GM12875 (cell line): Measurements from ENCODE around the gene VSTM2B.

Experiments used
- H3K4me3 ChIP-seq: one replicate; pipeline ENCODE4 v1.5.1; 2011; ENCODE audit warnings: low read depth, low read length, control low read depth
- TF ChIP-seq, protein P1 (sequence below): IDR thresholded peaks from 2 replicates; pipeline ENCODE4 v1.5.1; 2011; ENCODE audit warnings: low read depth, mild to moderate bottlenecking, control low read depth, inconsistent platforms, low read length, moderate library complexity, borderline replicate concordance; ENCODE audit not compliant: insufficient read depth

The VSTM2B gene

DNA sequence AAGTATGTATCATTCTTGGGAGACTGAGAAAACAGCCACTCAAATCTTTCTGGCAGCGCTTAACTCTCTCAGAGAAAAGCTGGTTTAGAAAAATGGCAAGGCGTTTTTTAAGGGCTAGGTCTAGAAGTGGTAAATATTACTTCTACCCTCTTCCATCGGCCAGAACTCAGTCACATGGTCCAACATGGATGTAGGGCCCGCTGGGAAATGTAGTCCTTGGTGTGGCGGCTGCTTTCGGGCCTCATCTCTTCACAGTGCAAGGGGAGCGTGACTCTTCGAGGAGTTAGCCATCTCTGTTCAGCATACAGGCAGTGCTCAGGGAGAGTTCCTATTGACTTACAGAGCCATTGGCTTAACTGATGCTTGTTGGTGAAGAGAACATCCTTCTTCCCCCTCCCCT, 6.3 kb downstream of the VSTM2B start:
- H3K4me3 ChIP-seq, result no peak overlapping the region
- TF ChIP-seq, protein P1, sequence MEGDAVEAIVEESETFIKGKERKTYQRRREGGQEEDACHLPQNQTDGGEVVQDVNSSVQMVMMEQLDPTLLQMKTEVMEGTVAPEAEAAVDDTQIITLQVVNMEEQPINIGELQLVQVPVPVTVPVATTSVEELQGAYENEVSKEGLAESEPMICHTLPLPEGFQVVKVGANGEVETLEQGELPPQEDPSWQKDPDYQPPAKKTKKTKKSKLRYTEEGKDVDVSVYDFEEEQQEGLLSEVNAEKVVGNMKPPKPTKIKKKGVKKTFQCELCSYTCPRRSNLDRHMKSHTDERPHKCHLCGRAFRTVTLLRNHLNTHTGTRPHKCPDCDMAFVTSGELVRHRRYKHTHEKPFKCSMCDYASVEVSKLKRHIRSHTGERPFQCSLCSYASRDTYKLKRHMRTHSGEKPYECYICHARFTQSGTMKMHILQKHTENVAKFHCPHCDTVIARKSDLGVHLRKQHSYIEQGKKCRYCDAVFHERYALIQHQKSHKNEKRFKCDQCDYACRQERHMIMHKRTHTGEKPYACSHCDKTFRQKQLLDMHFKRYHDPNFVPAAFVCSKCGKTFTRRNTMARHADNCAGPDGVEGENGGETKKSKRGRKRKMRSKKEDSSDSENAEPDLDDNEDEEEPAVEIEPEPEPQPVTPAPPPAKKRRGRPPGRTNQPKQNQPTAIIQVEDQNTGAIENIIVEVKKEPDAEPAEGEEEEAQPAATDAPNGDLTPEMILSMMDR, result no peak

DNA sequence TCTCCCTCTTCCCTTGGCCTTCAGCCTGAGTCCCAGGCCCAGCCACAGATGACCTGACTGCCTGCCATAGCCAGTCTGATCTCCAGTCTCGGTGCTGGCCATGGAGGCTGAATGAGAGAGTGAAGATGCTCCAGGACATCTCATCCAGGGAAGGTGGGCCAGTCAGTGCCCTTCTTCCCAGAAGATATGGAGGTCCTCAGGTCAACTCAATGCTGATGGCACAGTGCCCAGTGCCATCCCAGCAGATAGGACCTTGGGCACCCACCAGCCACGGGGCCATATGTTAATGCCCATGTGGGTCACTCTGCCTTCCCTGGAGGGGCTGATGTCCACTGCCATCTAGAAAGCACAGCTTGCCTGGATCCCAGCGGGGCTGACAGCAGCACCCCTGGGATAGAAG, 7.2 kb downstream of the VSTM2B start:
- no peak overlapping the region for H3K4me3 ChIP-seq
- TF ChIP-seq, protein P1, result no peak

DNA sequence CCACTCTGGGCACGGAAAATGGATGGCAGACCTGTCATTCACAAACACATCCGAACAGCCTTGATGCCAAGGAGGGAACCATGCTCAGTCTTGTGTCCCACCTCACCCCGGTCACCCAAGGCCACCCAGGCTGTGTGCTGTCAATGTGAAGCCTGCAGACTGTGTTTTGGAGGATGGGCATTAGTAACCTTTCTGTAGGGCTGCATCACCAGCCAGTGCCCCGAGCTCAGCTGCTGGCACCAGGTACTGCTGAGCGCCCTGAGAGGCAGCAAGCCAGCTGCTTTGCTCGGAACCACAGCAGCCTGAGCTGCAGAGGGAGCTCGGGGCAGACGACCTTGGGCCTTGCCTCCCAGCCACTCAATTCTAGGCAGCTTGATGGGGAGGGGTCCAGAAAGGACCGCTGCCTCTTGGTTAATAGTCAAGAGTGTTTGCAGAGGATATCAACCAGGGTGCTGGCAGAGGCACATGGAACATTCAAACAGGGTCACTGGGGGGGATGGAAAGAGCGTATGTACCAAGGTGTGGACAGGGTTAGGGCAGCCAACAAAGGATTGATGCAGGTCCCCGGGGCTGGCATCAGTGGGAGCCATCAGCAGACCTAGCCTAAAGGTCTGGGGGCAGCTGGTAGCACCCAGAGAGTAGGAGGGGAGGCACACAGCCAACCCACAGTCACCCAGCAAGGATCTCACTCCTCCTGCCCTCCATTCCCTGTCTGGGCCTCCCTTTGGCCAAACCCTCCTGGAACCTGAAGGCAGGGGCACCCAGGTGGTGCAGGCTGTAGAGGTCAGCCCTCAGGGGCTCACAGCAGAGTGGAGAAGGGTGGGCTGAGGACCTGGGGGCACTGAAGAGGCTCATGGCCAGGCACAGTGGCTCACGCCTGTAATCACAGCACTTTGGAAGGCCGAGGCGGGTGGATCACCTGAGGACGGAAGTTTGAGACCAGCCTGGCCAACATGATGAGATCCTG, 8.1 kb downstream of the VSTM2B start:
- H3K4me3 ChIP-seq, result no peak overlapping the region
- TF ChIP-seq, protein P1, result no peak

DNA sequence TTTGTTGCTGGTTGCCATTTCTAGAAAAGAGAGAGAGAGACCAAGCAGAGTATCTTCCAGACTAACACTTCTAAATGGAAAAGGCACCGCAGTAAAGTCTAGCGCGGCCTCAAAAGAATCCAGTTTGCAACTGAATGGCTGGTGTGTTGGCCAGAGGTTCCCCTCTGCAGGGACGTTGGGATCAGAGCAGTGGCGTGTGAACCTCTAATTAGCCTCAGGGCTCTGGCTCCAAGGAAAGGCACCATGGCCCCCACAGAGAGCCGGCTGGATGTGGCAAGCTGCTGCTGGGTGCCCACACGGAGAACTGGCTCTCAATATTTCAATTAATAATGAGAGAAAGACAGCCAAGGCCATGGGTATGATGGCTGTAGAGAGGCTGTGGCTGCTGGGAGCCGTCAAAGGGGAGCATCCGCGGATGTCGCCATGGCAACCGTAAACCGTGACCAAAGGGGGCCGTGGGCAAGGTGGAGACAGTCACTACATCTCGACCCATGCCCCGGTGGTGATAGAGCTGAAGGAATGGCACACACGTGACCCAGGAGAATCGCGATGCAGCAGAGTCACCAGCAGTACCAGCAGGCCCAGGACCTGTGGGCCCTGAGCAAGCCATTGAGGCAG, 9.5 kb downstream of the VSTM2B start:
- TF ChIP-seq, protein P1, result no peak
- H3K4me3 ChIP-seq, result no peak overlapping the region

DNA sequence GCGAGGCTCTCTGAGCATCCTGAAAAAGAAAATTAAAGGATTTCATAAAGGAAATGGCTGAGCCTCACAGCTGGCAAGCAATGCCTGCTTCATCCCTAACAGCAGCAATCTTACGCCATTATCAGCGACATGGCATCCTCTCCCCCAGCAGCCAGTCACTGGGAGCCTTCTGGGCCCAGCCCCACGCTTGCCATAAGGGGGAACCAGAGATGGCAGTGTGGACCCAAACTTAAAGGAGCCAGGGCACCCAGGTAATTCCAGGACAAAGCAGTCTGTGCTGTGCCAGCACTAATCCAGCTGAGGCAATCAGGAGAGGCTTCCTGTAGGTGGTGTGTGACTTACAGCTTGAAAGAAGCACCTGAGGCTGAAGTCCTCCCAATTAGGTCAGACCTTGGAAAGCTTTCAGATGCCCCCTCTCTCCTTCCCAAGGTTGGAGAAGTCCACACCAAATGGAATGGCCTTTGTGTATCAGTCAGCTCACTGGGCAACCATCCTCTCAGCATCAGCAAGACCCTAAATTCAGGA, 10.3 kb downstream of the VSTM2B start:
- H3K4me3 ChIP-seq, result no peak overlapping the region
- TF ChIP-seq, protein P1, result no peak

DNA sequence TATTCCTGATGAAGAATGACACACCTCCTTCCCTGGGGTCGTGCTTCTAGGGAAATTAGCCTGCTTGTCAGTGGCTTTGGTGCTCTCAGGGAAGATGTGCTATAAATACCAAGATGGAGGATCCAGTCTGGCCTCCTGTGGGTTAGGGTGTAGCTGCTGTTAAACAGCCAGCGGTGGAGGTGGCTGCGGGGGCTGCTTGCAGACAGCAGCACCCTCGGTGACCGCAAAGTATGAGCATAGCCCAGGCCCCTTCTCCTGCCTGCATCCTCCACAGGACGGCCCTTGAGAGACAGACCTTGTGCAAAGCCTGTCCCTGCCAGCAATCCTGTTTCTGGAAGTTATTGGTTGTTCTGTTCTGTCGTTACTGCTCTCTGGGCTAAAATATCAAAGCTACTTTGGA, 11.4 kb downstream of the VSTM2B start:
- no peak overlapping the region for H3K4me3 ChIP-seq
- TF ChIP-seq, protein P1, result no peak
